GM19467 (cell line): ENCODE results near the gene KRT2.

Source experiments
- ATAC-seq: cut with Tn5 transposase; IDR thresholded peaks from one replicate; pipeline ENCODE4 v1.9.1; 2021; ENCODE audit warnings: mild to moderate bottlenecking, moderate library complexity; ENCODE audit not compliant: unreplicated experiment

KRT2 gene

DNA sequence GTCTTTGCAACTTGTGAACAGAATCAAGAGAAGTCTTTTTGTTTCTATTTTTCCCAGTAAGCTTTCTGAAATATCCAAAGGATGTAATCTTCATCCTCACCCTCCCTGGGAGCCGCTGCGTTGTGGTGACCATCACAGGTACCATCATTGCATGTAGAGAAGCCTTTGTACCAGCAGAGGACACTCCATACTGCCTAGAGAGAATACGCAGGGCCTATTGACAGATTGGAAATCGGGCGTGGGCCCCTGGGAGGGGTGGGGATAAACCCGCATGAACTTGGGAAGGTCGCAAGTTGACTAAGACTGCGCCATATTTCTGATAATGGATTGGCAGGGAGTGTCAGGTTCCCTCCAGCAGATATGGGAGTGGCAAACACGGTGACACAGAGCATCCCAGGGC is 15.5 kb upstream of the KRT2 start:
- no peak for ATAC-seq

DNA sequence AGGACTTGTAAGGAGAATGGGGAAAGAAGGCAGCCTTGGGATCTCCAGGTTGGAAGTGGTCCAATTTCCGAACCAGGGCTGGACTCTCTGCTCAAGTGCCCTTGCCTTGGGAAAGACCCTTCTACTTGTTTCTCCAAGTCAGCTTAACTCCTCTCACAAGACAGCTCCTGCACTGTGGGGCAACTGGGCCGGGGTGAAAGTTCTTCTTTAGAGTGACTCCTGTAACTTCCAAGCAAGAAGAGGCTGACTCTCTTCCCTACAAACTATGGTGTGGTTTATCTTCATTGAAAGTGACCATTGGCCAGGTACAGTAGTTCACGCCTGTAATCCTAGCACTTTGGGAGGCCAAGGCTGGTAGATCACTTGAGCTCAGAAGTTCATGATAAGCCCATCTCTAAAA is 14.5 kb upstream of the KRT2 start:
- ATAC-seq, result no peak

DNA sequence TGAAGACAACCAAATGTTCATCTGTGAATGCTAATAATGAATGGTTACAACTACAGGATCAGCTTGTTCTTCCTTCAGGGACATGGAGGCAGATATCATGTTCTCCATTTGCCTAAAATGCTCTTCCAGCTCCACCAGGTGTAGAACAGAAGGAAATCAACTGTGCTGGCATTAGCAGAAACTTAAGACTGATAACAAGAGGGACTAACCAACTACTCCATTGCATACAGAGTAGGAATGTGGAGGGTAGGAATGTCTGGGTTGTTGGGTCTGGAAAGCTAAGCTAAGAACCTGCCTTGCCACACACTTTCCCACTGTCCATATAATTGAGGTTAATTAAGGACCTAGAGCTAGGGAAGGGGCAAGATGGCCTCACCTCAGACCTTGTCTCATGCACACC is 11.4 kb upstream of the KRT2 start:
- no peak for ATAC-seq

DNA sequence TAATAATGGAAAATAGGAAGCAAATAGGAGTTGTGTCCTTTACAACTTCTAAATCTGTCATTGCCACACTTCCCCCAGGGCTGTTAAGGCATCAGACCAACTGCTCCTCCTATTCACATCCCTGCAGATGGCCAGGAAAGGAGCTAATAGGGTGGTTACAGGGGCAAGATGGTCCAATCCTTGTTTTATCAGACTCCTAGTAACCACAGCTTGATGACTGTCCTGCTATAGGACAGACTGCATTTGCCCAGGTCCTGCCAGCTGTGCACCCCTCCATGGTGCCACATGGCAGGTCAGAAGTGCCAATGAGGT is 10.9 kb upstream of the KRT2 start:
- no peak for ATAC-seq

DNA sequence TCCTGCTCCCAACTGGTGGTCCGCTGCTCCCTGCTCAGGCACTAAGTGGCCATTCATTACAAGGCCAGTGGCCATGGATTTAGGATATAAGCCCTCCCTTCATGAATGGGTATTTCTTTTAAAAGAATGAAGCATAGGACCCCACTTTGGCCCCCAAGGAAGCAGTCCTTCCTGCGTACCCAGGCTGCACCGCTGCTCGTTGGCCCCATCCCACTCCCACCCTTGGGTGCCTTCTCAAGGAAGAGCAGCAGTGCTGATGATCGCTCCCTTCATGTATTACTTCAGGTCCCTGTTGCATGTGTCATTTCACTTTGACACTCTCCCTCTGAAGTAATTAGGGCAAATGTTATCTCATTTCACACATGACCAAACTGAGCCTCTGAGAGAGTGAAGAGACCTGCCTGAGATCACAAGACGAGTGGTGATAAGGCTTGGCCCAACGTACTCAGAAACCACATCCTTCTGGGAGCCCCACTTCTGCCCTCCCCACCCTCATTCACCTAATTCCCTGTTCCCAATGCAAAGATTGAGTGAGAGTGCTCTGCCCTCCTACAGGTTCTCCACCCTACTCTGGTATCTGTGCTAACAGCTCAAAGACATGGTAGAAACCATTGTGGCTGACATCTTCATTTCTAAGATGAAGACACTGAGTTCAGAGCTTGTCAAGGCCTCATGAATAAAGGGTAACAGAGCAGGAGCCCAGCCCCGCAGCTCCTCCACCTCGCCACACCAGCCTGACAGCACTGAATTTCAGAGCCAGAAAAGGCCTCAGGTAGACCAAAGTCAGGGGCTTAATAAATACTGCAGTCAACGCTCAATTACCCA is 10.3 kb upstream of the KRT2 start:
- no peak for ATAC-seq

DNA sequence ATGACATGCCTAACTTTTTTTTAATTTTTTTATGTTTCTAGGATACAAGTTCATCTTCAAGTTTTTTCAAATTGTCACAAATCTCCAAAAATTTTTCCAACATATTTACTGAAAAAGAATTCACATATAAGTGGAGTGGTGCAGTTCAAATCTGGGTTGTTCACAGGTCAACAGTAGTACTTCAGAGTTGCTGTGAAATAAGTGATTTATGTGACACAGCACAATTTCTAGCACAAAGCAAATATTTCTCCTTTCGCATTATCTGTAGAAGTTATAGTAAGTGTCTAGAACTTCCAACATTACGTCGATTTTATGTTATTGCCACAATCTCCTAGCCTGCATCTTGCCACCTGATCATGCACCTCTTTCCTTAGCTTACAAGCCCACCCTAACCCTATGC is 9.7 kb upstream of the KRT2 start:
- no peak for ATAC-seq

DNA sequence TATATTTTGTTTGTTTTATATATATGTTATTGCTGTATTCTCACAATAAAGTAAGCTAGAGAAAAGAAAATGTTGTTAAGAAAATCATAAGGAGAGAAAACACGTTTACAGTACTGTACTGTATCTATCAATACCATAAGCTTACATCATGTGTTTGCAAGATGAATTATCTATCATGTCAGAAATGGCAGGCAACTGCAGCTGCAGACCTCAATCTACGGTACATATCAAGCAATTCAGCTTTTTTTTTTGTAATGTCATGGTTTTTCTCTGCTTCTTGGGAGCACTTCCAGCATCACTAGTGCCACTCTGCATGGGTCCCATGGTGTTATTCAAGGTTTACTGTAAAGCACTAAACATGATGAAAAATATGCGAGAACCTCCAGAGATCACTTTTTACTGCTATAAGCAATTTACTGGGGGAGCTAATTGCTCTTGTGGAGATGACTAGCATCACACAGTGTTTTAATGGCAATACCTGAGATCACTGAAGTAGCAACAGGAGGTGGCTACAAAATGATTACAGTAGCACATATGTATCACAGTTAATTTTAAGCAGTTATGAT is 9.0 kb upstream of the KRT2 start:
- no peak for ATAC-seq

DNA sequence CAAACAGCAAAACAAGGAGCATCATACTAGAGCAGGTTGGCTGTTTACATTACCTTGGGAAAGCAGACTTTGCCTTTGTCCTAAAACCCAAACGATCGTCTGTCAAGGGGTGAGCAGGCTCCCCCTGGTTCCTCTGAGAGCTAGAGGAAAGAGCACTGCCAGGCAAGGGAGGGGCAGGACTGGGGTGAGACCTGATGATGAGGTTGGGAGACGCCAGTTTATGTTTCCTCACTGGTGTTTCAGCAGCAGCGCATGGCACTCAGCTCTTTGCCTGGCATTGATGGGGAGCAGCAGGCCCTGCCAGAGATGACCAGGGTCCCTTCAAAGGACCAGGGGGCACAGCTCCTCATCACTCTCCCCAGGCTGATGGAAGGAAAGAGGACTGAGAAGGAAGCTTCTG is 7.9 kb upstream of the KRT2 start:
- no peak for ATAC-seq

DNA sequence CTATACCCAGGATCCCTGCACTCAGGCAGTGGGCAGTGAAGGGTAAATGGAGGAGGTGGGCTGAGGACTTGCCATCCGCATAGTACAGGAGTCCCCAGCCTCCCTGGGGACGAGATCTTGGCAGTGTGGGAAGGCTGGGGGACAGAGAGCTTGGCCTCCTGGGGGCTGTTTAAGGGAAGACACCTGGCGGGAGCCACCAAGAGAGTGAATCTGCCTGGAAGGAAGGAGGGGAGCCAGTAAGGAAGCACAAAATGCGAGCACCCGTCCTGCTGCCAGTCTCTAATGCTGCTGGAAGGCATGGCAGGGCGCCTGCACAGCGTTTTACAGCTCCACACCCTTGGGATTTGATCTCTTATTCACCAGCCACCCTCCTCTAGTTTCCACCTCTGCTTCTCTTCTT is 7.4 kb upstream of the KRT2 start:
- ATAC-seq, result no peak

DNA sequence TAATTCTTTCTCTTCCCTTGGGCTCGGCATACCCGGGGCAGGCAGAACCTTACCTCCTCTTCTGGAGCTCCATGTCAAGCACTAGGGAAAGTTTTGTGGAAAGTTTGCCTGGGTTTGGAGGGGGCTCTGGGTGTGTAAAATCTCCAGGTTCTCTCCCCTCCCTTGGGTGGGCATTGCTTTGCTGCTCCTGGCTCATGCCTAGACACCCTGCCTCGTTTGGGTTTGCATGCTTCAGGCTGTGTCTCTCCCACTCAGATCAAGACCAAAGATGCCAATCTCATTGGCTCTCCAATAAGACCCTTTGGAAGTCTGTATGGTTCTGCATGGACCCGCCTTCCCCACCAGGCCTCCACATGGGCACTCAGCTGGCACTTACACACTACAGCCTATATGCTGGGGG is 6.2 kb upstream of the KRT2 start:
- no peak for ATAC-seq

DNA sequence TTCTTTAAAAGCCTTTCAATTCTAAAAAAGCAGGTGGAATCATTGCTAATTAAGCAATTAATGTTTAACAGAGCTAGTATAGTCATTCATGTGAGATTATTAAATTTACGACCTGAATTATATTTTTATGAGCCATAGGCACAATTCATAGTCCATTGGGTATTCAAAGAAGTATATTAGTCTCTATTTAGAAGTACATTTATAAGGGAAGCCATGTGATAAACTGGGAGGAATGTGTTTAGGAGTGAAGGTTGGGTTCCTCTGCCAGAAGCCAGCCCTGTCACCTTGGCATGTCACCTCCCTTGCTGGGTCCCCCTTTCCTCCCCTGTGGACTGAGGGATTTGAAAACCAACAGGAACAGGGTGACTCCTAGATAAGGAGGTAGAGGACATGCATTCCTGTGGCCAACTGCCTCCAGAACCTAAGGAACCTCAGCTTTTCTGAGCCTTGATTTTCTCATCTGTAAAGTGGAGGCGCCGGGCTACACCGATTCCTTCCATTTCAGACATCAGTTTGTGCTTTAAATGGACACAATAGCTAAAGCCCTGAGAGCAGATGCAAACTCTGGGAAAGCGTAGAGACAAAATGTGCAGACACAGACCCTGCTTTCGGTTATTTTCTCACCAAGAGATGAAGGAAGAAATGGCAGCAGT is 5.4 kb upstream of the KRT2 start:
- no peak for ATAC-seq

DNA sequence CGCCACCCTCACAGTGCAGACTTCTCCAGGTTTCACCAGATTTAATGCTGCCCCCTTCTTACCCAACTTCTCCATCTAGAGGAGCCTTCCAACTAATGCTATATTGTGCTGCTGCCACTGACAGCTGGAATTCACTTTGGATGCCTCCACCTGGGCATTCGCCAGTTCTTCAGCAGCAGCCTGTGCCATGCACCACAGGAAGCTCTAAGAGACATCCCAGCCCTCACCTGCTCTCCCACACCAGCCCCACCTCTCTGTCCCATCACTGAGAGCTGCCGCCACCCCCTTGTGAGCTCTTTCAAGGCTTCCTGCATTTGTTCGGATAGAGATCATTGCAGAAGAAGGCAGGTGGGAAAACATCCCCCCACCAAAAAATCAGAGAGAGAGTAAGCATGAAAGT is 4.6 kb upstream of the KRT2 start:
- no peak for ATAC-seq

DNA sequence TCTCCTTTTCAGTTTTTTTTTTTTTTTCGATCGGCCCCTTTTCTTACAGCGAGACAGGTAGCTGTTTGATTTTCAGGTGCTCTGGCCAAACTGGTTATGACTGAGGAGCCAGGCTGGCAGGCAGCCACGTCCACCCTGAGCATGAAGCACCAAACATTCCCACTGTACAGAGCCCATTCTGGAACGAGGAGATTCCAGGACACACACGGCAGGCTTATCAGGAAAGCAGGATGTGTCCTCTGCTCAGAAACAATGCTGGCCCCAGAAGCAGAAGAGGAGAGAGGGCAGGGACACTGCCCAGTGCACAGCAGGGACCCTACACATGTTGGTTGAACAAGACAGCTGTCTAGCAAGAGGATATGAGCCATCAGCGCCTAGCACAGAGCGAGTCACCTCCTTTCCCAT is 3.7 kb upstream of the KRT2 start:
- ATAC-seq, result no peak

DNA sequence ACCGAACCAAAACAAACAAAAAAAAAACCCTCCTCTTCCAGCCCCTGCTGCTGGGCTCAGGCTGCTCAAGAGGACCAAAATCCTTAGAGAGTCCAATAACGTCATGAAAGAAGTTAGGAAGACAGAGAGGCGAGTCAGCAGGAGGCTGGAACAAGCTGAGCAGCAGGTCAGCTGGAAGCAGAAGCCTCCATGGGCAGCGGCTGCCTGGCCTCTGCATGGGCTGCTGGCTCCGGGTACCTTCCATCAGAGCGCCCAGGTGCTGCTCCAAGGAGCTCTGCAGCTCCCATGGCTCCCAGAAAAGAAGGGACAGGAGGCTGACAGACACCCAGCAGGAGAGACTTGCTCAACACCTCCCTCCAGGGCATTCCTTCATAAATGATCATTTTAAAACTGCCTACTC is 3.2 kb upstream of the KRT2 start:
- no peak for ATAC-seq

DNA sequence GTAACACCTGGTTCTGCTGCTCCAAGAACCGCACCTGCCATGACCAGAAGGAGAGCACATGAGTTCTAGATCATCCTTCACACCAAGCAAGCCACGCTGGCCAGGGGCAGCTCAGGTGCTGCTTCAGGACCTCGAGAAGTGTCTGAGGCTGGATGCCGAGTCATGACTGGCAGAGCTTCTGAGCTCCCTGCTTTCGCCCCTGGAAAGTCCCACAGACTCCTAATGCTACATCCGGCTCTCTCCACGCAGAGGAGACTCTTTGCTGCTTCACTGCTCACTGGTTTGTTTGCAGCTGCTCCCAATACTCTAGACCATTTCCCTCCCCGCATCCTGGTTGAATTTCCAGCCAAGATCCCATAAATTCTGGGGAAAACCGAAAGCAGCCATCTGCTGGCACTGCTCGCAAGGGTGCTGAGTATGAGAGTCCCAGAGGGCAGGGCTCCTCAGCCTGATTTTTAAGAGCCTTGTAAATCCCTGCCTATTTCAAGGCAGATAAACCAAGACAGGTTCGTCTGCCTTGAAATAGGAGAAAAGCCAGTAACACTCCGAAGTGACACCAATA is 1.4 kb downstream of the KRT2 start:
- ATAC-seq, result no peak

DNA sequence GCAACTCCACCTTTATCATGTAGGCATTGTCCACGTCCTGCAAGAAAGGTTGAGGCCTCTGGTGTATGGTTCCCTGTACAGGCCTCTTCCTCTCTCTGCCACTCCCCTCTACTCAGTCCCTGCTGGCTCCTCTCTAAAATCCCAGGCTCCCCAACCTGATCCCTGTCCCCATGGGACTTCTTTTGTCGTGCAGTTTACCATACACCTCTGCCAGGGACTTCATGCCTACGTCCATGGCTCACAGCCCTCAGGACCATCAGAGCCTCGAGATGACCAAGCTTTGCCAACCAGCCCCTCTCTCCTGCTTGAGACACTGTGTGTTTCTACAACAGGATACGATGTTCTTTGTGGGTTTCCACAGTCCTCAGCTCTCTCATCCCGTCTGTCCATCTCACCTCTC is 2.9 kb downstream of the KRT2 start:
- no peak for ATAC-seq

DNA sequence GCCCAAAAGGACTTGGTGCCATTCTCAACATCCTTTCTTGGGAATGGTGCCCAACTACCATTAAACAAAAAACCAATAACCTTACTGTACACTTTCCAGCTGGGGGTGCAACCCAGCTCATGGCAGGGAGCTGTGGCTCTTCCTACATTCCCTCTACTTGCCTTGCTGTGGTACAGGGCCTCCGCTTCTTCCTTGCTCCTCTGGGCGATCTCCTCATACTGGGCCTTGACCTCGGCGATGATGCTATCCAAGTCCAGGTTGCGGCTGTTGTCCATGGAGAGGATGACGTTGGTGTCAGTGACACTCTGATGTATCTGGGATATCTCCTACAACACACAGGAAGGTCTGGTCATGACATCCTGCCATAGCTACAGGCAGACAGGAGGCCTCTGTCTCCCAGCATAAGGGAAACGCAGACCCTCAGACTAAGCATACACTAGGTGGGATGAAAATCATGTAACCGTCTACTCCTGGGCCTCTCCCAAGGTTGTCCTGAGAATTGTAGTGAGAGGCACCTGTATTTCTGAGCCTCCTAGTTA is 3.9 kb downstream of the KRT2 start:
- no peak for ATAC-seq

DNA sequence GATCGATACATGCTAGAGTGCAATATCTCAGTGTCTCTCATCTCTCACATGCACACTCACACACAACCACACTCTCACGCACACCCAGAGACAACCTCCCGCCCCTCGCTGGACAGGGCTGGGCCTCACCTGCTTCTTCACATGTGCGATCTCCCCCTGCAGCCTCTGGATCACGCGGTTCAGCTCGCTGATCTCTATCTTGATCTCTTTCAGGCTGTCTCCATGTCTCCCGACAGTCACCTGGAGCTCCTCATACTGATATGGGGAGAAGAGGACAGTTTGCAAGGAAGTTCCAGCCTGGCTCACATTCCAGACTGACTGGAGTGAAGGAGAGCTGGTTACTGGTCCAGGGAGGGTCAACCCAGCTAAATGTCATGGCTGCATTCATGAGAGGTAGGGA is 4.4 kb downstream of the KRT2 start:
- ATAC-seq, result no peak

DNA sequence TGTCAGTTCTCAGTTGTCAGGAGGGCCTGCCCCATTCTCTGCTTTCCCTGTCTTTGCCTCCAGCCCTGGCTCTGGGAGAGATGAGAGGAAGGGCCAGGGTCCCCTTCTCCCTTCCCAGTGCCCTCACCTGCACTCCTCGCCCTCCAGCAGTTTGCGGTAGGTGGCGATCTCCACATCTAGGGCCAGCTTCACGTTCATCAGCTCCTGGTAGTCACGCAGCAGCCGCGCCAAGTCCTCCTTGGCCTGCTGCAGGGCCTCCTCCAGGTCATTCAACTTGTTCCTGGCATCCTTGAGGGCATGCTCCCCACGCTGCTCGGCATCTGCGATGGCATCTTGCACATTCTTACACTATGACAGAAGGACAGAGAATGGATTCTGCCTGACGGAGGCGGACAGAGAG is 5.4 kb downstream of the KRT2 start:
- ATAC-seq, result no peak

DNA sequence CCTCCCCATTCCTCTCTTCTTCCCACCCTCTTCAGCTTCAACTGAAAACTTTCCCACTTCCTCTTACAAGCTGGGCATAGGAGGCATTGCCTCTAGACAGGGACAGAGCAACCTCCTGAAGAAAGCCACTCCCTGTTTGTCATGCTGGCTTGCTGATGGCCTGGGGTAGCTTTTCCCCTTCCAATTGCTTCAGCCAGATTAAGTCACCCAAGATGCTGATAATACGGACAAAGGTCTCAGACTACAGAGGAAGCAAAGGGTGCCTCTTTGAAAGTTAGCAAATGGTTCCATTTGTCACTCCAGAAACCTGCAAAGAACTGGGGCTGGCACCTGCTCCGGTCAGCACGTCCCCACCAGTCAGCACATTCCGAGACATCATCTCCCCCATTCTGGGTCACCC is 6.0 kb downstream of the KRT2 start:
- no peak for ATAC-seq

DNA sequence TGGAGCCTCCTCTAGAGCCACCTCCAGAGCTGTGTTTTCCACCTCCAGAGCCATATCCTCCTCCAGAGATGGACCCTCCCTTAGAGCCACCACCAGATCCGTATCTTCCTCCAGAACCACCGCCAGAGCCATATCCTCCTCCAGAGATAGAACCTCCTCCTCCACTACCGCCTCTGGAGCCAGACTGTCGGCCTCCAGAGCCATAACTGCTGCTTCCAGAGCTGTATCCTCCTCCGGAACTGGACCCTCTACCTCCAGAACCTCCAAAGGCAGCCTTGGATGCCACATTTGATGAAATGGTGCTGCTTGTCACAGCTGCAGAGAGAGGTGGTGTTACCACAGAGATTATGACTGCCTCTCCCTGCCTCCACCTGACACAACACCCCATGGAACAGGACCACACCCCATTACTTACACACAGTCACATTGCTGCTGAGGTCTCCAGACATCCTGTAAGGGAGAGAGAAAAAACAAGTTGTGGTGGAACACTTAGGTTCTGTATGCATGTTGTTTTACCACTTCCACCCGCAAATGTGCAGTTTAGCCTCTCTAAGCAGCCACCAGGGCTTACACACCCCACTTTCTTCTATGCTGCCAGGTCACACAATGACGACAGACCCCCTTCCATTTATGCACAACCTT is 6.8 kb downstream of the KRT2 start:
- no peak for ATAC-seq

DNA sequence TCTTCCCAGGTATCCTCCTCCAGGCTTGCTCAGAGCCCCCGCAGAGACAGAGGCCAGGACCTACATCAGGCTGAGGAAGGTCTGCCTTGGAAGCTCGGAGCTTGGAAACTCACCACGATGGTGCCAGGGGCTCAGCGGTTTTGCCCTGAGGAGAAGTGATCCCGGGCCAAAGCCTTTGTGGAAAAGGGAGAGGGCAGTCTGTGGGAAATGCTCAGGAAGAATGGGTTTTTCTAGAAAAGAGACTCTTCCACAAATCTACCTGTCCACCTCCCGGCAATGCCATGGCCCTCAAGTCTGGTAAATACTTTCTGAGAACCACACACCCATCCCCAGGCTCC is 8.0 kb downstream of the KRT2 start:
- ATAC-seq, result no peak
